Measurements from ENCODE around the gene NFKB1. TPM values are rescaled to one million over a fixed set of nuclear protein-coding genes. Genes with fewer than 3 reads are reported as not detected.

The NFKB1 gene
- total RNA-seq (2022; extraction: Qiagen RNA extraction): 17.2 to 20.5 TPM (median 19.3 TPM) in 5 replicates

DNA sequence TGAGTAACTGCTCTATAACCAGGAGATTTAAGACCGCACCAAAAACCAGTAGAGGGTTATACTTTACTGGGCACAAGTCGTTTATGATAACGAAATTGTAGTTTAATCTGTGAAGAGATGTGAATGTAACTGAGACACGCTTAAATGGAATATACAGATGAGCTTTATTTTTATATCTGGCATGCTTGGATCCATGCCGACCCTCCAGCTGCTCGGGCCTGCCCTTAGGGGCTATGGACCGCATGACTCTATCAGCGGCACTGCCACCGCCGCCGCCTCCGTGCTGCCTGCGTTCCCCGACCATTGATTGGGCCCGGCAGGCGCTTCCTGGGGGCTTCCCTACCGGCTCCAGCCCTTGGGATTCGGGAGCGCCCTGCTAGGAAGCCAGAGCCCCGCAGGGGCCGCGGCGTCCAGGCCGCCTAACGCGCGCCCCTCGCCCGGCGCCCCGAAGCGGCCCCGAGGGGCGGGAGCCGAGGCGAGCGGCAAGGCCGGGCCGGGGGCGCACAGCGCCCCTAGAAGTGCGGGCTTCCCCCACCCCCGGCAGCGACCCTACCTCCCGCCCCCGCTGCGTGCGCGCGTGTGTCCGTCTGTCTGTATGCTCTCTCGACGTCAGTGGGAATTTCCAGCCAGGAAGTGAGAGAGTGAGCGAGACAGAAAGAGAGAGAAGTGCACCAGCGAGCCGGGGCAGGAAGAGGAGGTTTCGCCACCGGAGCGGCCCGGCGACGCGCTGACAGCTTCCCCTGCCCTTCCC lies at the start of gene NFKB1:
Gene NFKB1 (plus strand): TSS at position 664 of the 751 bp plus-strand sequence. CDS start 24,160 bp downstream, outside the sequence.

Other genes with a start within 250 kb of the NFKB1 start
- 9.3 to 10.7 TPM (median 9.8 TPM) in 5 replicates for gene SLC39A8, start 155.9 kb upstream of the NFKB1 start, total RNA-seq (2022; extraction: Qiagen RNA extraction)